Lower lobe of right lung (tissue), 2 donors: Measurements from ENCODE around the gene MPG. TPM values are rescaled to one million over a fixed set of nuclear protein-coding genes. Genes with fewer than 3 reads are reported as not detected.

Source experiments
- ATAC-seq, 2 donors: fragments of 200-7000 bp; cut with Tn5 transposase; one replicate each; pipeline ENCODE4 v1.9.1; 2020 to 2022; ENCODE audit warnings: mild to moderate bottlenecking in 2 of 2, moderate library complexity in 2 of 2
- DNase-seq: peaks from one replicate; pipeline ENCODE4 v3.0.0-alpha.2; 2020
- H3K27ac ChIP-seq: fragments of 200-600 bp; one replicate; pipeline ENCODE4 v1.8.0; 2022
- H3K27me3 ChIP-seq: fragments of 200-600 bp; one replicate; pipeline ENCODE4 v1.8.0; 2022; ENCODE audit warnings: low read depth
- H3K36me3 ChIP-seq: fragments of 200-600 bp; one replicate; pipeline ENCODE4 v1.8.0; 2022; ENCODE audit warnings: mild to moderate bottlenecking
- H3K4me1 ChIP-seq: fragments of 200-600 bp; one replicate; pipeline ENCODE4 v1.8.0; 2022
- H3K4me3 ChIP-seq: fragments of 200-600 bp; one replicate; pipeline ENCODE4 v1.8.0; 2022; ENCODE audit warnings: mild to moderate bottlenecking
- H3K9me3 ChIP-seq: fragments of 200-600 bp; one replicate; pipeline ENCODE4 v1.8.0; 2022
- CTCF ChIP-seq: fragments of 200-600 bp; IDR thresholded peaks from one replicate; pipeline ENCODE4 v1.8.0; 2022; ENCODE audit warnings: antibody characterized with exemption, mild to moderate bottlenecking
- intact Hi-C: fragments of 100-400 bp; cut with DNase I; formaldehyde crosslinking; loops from one replicate; pipeline ENCODE4 v1.11.0; 2022
- total RNA-seq: library from RNA; stranded (reverse); fragmentation: NEBNext Ultra II Directional; extraction: Animal tissue kit (Norgen Biotek cat#: 25700); gene quantifications from one replicate; pipeline ENCODE4 v1.2.1, GENCODE V29; 2021
- donor health status: DM: no; HTN: yes; CAD: no; lungs with severe emphysema.

The MPG gene
- total RNA-seq, 1 donor from 2014 or later, result 38.5 TPM

GRCh38 chr16:41439-42068 is 36.5 kb upstream of the MPG start:
- Histone ChIP-seq H3K9me3 (no peaks in the 10 kb centered on the region), H3K4me1 (peaks cover 16% of the 10 kb centered on the region), H3K27ac (no peak overlapping the region), H3K27me3 (no peaks in the 10 kb centered on the region), H3K4me3 (no peak overlapping the region), H3K36me3 (peaks cover 23% of the 10 kb centered on the region)
- intact Hi-C loops, result no loop called here
- DNase-seq (peak; percentile 35), ATAC-seq (no peak)
- TF ChIP-seq CTCF, result no peak

GRCh38 chr16:42069-42457 is 36.0 kb upstream of the MPG start:
- ATAC-seq (no peak), DNase-seq (peak; percentile 14)
- Histone ChIP-seq H3K27ac (no peak overlapping the region), H3K4me1 (peaks cover 16% of the 10 kb centered on the region), H3K9me3 (no peaks in the 10 kb centered on the region), H3K36me3 (peaks cover 28% of the 10 kb centered on the region), H3K27me3 (no peaks in the 10 kb centered on the region), H3K4me3 (no peak overlapping the region)
- TF ChIP-seq CTCF, result no peak
- intact Hi-C loops, result no loop called here

GRCh38 chr16:42691-43090 is 35.3 kb upstream of the MPG start:
- no peak for TF ChIP-seq CTCF

GRCh38 chr16:43294-43693 is 34.7 kb upstream of the MPG start:
- no peak for TF ChIP-seq CTCF
- ATAC-seq, result no peak

More at GRCh38 chr16:42691-43090, 35.3 kb upstream of the MPG start:
- no peaks in the 10 kb centered on the region for H3K9me3 ChIP-seq
- H3K27ac ChIP-seq, result no peak overlapping the region
- peaks cover 15% of the 10 kb centered on the region for H3K4me1 ChIP-seq
- H3K27me3 ChIP-seq, result no peaks in the 10 kb centered on the region
- ATAC-seq (no peak), DNase-seq (peak; percentile 15)
- intact Hi-C loops, result no loop called here
- H3K4me3 ChIP-seq, result no peak overlapping the region
- peaks cover 31% of the 10 kb centered on the region for H3K36me3 ChIP-seq

GRCh38 chr16:44655-45054 is 33.4 kb upstream of the MPG start:
- H3K4me3 ChIP-seq, result no peak overlapping the region
- DNase-seq, result no peak
- no peaks in the 10 kb centered on the region for H3K9me3 ChIP-seq
- H3K36me3 ChIP-seq, result peaks cover 34% of the 10 kb centered on the region
- no peaks in the 10 kb centered on the region for H3K27me3 ChIP-seq
- H3K4me1 ChIP-seq, result no peaks in the 10 kb centered on the region
- ATAC-seq, result no peak
- intact Hi-C loops, result no loop called here
- H3K27ac ChIP-seq, result no peak overlapping the region
- no peak for TF ChIP-seq CTCF

More at GRCh38 chr16:43294-43693, 34.7 kb upstream of the MPG start:
- Histone ChIP-seq H3K4me1 (peaks cover 9% of the 10 kb centered on the region), H3K4me3 (no peak overlapping the region), H3K27me3 (no peaks in the 10 kb centered on the region), H3K9me3 (no peaks in the 10 kb centered on the region), H3K27ac (no peak overlapping the region), H3K36me3 (peaks cover 33% of the 10 kb centered on the region)
- DNase-seq, result no peak
- intact Hi-C loops, result no loop called here
